K562 (cell line): ENCODE data around the gene GTF3C6. TPM values are rescaled to one million over a fixed set of nuclear protein-coding genes. Genes with fewer than 3 reads are reported as not detected.
A peak's percentile ranks its signal among the peaks of the same experiment; 100 is the strongest.

Source experiments
- ATF3 ChIP-seq, 2 experiments: fragments of 450-650 bp in 1 of 2; sonication (generic) in 1 of 2; formaldehyde crosslinking in 1 of 2; IDR thresholded peaks in 1 of 2; conservative IDR thresholded peaks in 1 of 2; 2 replicates each; pipeline versions ENCODE4 v1.6.1 to v1.8.1; 2016 to 2023; ENCODE audit warnings: mild to moderate bottlenecking in 2 of 2, moderate library complexity in 2 of 2, inconsistent platforms in 1 of 2, missing genetic modification reagents in 1 of 2
- CSDE1 ChIP-seq, 2 experiments: fragments of 450-650 bp; IDR thresholded peaks; 2 replicates each; pipeline ENCODE4 v1.6.1; 2016; ENCODE audit warnings: mild to moderate bottlenecking in 1 of 2
- CUX1 ChIP-seq: fragments of 200-800 bp; sonication (Bioruptor generic); IDR thresholded peaks from 2 replicates; pipeline ENCODE4 v1.6.1; 2016; ENCODE audit warnings: missing genetic modification characterization, missing compliant biosample characterization
- ELF2 ChIP-seq: fragments of 250-450 bp; sonication (Bioruptor Pico); IDR thresholded peaks from 2 replicates; pipeline ENCODE4 v1.5.0; 2021; ENCODE audit warnings: mild to moderate bottlenecking
- POU5F1 ChIP-seq: fragments of 150-350 bp; IDR thresholded peaks from 2 replicates; pipeline ENCODE4 v1.6.1; 2014; ENCODE audit warnings: borderline replicate concordance, low read length, low read depth, mild to moderate bottlenecking; ENCODE audit not compliant: partially characterized antibody
- PRPF4 ChIP-seq: fragments of 200-400 bp; formaldehyde crosslinking; IDR thresholded peaks from one replicate; pipeline ENCODE4 v1.6.1; 2017; ENCODE audit warnings: low read length, low read depth, mild to moderate bottlenecking; ENCODE audit not compliant: insufficient read depth, poor library complexity, severe bottlenecking
- SAP30 ChIP-seq: fragments of 200-600 bp; sonication (generic); IDR thresholded peaks from 2 replicates; pipeline ENCODE4 v1.6.1; 2012; ENCODE audit warnings: borderline replicate concordance, low read depth, mild to moderate bottlenecking, moderate library complexity, low read length, control low read depth, inconsistent platforms; ENCODE audit not compliant: insufficient read depth, poor library complexity, severe bottlenecking
- SIX5 ChIP-seq, 2 experiments: IDR thresholded peaks; 2 replicates each; pipeline ENCODE4 v1.6.1; 2011; ENCODE audit warnings: low read length in 2 of 2, borderline replicate concordance in 1 of 2, low read depth in 1 of 2, mild to moderate bottlenecking in 1 of 2, moderate library complexity in 1 of 2; ENCODE audit not compliant: insufficient read depth in 1 of 2
- SMC3 ChIP-seq: conservative IDR thresholded peaks from 2 replicates; pipeline ENCODE4 v1.6.1; 2011; ENCODE audit warnings: low read depth, low read length, improper control_type of control experiment; ENCODE audit not compliant: insufficient read depth
- STAT5A ChIP-seq: IDR thresholded peaks from 2 replicates; pipeline ENCODE4 v1.6.1; 2012; ENCODE audit warnings: low read length, inconsistent platforms, borderline replicate concordance
- TRIM24 ChIP-seq, 2 experiments: fragments of 450-650 bp; IDR thresholded peaks; 2 replicates each; pipeline ENCODE4 v1.6.1; 2016
- ZFX ChIP-seq: sonication (generic); formaldehyde crosslinking; IDR thresholded peaks from 2 replicates; pipeline ENCODE4 v1.8.0; 2022; ENCODE audit warnings: mild to moderate bottlenecking, missing genetic modification reagents, moderate library complexity
- ZNF175 ChIP-seq: fragments of 200-800 bp; sonication (Bioruptor generic); IDR thresholded peaks from 2 replicates; pipeline ENCODE4 v1.6.1; 2016; ENCODE audit warnings: low read depth, mild to moderate bottlenecking, missing genetic modification characterization, missing compliant biosample characterization
- ZNF584 ChIP-seq: fragments of 200-800 bp; sonication (Bioruptor generic); IDR thresholded peaks from 2 replicates; pipeline ENCODE4 v1.6.1; 2016; ENCODE audit warnings: low read depth, mild to moderate bottlenecking, missing genetic modification characterization, missing compliant biosample characterization
- ZNF830 ChIP-seq: fragments of 250-450 bp; sonication (Bioruptor Pico); IDR thresholded peaks from 2 replicates; pipeline ENCODE4 v1.5.0; 2021; ENCODE audit warnings: mild to moderate bottlenecking
- polyA plus RNA-seq, 8 experiments: library from polyadenylated mRNA; depleted of rRNA in 4 of 8; stranded (reverse) in 5 of 8; unstranded in 3 of 8; fragments of >200 nt; fragmentation: Nextera tagmentation in 2 of 8; fragmentation: Illumina TruSeq in 1 of 8; extraction: Ambion mirVana in 2 of 8; extraction: Trizol in 1 of 8; gene quantifications; 2 replicates each; pipeline versions ENCODE4 v1.2.1 to v1.2.3, GENCODE V29; 2011 to 2014; ENCODE audit warnings: inconsistent platforms in 1 of 8, missing spikeins in 1 of 8
- total RNA-seq, 7 experiments: library from RNA; depleted of rRNA in 6 of 7; stranded (reverse); fragments of >200 nt in 6 of 7; fragmentation: Illumina TruSeq in 2 of 7; extraction: Trizol in 2 of 7; gene quantifications; 2 replicates each; pipeline versions ENCODE4 v1.2.1 to v1.2.3, GENCODE V29; 2011 to 2021; ENCODE audit warnings: low replicate concordance in 1 of 7

GTF3C6 gene
- total and polyA plus RNA-seq, 9 of the 15 experiments (the other 6 are each of a cell fraction or from before 2014, with no cell fraction given), result 37.6 to 140 (median 111) TPM

DNA sequence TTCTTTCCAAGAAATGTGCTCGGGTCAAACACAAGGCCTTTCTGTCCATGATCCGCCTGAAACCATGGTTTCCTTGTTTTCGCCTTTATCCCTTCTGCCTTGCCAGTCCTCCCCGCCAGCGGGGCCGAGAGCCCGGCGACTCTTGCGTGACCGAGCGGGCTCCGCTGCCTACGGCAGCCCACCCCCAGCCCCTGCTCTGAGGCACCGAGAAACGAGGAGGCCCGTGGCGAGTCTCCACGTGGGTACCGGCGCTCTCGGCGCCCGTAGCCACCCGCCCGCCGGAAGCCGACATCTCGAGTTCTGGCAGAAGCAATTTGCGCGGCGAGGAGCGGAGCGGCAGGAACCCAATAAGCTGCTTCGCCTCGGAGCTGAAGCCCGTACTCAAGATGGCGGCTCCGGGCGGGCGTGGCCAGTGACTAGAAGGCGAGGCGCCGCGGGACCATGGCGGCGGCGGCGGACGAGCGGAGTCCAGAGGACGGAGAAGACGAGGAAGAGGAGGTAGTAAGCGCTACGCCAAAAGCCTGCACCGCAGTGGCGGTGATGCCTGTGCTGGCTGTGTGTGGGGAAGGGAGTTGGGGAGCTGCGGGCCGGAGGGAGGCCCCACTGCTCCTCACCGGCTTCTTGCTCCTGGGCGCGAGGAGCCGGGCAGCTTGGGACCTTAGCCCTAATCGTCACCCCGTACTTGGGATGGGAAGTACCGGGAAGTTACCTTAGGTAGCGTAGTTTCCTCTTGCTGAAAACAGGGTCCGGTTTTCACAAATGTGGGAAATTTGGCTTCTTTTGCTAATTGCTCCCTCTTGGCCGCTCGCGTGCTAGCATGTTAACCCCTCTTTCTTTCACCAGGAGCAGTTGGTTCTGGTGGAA, at the start of gene GTF3C6 (continued):
- TF ChIP-seq ATF3 (IDR thresholded peaks at IDR 0.05), result no peak
- 0 out of 2 replicates have a peak, but pooled peaks have one; percentile 30 for TF ChIP-seq ATF3 (CRISPR knock-in tag; conservative IDR thresholded peaks at IDR 0.05)
- TF ChIP-seq ELF2 (CRISPR knock-in tag), result 0 out of 2 replicates have a peak, but pooled peaks have one; percentile 32
- TF ChIP-seq SMC3, result no peak
- TF ChIP-seq STAT5A, result no peak
- TF ChIP-seq ZFX (CRISPR knock-in tag), result peak; percentile 99
- TF ChIP-seq ZNF830 (CRISPR knock-in tag), result 0 out of 2 replicates have a peak, but pooled peaks have one; percentile 33
- peak; percentile 81 for TF ChIP-seq PRPF4
- TF ChIP-seq TRIM24 (IDR thresholded peaks at IDR 0.05), result 0 out of 4 replicates have a peak, but pooled peaks of 1 of the 2 experiments have one; percentile 29
- peak; percentile 52 for TF ChIP-seq SAP30
- no peak for TF ChIP-seq CUX1
- peak; percentile 53 for TF ChIP-seq ZNF175 (CRISPR knock-in tag)
- TF ChIP-seq POU5F1, result no peak
- TF ChIP-seq SIX5 (IDR thresholded peaks at IDR 0.05; ENCODE audit: borderline replicate concordance in 1 of 2, insufficient read depth in 1 of 2, low read depth in 1 of 2, low read length in 2 of 2), result peak; percentile 3 to 36; a peak in 1 of 4 replicates
- TF ChIP-seq CSDE1 (IDR thresholded peaks at IDR 0.05), result peak; percentile 70 to 71; a peak in 1 of 4 replicates
- peak; percentile 88 for TF ChIP-seq ZNF584 (CRISPR knock-in tag)
